NCI-H748 (cell line): ENCODE data around the gene TAL1.
"Not testable (repeated sequence)": the region's sequence is repeated elsewhere in the genome, so short reads cannot be mapped to it uniquely, and the experiment has no call there.

Source experiments
- DNase-seq: peaks from one replicate; lab custom pipeline; 2025; ENCODE audit not compliant: unreplicated experiment; lab: John Stamatoyannopoulos, UW

Gene TAL1

DNA sequence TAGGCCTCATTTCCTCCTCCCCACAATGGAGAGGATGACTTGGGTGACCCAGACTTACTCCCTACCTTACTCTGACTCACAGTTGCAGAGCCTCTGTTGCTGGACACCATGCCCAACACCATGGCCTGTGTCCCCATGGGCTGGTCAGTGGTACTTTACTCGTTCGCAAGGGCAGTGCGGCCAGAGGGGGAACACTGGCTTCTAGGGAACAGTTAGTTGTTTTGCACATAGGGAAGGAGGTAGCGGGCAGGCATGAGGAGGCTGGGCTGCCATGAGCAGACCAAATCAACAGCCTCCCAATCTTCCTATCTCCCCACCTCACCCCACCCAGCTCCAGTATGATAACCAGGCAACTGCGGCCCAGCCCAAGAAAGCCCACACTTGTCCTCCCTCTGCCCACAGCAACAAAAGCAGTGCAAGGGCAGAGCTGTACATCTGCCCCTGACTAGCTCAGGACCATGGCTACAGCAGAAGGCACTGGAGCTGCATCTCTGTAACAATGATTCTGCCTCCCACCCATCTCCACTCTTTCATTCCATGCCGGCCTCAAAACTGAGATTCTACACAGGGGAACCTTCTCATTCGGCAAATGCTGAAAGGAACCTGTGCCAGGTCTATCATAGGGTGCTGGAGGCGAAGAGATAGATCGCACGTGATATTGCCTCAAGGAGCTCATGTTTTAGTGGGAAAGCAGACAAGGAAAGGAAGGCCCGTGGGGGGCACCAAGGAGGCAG, 18.6 kb downstream of the TAL1 start:
- DNase-seq, result no peak

DNA sequence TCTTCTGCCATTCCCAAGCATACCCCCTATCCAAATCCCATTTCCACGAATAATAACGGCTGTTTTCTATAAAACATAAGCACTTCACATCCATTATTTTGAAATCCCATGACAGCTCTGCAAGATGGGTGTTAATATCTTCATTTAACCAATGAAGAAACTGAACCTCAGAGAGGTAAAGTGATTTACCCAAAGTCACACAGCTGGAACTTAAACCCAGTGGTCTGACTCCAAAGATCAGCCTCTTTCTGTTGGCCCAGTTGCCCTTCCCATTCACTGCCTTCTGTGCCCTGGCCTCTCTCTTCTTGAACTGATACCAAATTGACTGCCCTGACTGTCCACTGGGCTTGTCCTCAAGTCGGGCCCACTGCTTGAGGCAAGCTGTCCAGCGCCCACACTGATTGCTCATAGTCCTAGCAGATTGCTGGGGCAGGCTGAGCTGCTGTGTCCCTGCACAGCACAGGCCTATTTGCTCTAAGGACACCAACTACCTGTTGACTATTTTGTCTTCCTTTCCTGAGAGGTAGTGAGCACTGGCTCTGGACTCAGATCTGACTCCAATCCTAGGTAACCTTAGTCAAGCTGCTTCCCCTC, 19.3 kb downstream of the TAL1 start:
- DNase-seq, result no peak

DNA sequence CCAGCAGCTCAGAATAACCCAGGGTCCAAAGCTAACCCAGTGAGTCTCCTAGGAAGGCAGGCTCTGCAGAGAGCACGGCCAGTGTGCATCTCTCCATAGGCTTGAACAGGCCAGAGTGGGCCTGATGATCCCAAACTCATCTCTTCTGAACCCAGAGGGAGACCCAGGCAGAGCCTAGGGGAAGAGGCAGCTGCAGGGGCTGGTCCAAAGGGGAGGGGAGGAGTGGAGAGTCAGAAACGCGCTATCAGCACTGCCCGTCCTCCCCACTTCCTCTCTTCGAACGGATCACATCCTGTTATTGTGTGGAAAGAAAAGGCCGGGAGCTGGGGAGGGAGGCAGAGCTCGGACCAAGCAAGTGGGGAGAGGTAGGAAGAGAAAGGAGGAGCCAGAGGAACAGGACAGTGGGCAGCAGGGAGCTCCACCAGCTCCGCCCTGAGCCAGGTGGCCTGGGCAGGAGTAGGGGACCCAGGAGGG, 20.2 kb downstream of the TAL1 start:
- DNase-seq, result no peak

DNA sequence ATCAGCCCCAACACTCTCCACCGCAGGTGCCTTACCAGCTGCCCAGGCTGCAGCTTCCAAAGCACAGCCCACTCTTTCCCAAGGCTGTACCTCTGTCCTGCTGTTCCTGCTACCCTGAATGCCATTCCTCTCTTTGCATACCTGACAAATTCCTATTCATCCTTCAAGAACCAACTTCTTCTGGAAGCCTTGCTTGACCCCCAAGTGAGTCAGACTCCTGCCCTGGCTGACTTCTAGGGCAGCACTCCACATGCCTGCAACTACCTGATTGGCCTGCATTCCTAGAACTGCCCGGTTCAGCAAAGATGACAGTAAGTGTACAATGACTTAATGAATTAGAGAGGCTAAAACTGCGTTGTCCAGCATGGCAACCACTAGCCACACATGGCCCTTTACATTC, 21.4 kb downstream of the TAL1 start:
- DNase-seq, result no peak

DNA sequence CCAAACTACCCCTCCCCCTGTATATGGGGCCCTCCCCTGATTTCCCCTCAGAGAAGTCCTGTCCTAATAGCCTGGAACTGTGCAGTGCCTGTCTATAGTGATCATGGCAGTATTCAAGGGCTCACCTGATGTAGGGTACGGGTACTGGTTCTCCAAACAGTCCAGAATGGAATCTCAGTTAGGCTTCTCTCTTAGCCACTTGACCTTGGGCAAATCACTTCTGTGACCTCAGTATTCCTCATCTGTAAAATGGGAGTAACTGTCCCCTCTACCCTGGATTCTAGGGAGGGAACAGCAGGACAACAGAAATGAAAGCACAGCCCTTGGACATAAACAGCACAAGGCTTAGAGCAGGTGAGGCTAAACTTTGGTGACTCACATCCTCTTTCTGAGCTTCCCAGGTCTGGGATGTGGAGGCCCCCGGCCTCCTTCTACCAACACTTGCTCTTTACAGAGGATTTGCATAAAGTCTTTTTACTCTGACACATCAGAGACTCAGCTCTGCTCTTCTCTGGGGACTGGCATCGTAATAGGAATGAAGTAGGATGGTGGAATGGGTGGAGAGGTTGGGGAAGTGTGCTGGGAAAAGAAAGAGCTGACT, 22.2 kb downstream of the TAL1 start:
- DNase-seq, result no peak

DNA sequence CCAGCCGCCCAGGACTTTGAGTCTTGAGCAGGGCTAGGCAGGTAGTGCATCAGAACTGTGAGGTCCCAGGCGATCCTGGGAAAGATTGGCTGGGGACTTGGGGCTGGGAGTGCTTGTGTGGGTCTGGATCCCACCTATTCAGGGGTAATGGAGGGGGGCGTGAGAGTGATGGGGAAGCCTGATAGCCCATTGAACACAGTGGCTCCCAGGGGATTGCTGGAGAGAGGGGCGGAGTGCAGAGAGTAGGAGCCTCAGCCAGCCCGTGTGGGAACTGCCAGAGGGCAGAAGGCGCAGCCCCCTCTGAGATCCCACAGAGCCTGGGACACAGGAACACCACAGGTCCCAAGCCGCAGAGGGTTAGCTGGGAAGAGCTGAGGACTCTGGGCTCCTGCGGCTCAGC, 22.9 kb downstream of the TAL1 start:
- DNase-seq, result no peak

DNA sequence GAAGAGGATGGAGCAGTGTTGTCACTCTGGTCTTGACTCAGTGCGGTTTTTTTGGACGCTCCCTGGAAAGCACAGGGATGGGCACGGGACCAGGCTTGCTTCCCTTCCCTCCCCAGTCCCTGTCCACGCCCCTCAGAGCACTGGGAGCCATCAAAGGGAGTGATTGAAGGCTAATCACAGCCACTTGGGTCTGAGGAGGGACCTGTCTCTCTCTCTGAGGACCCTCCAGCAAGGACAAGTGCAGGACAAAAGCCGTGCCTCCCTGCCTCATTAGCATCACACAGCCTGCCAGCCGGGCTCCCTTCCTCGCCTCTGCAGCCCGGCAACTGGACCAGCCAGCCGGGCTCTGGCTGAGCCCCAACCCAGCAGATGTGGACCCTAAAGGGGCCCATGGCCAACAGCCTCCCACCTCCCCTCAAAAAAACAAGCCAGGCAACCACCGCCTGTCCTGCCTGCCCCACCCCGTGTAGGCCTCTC, 23.6 kb downstream of the TAL1 start:
- DNase-seq, result no peak

DNA sequence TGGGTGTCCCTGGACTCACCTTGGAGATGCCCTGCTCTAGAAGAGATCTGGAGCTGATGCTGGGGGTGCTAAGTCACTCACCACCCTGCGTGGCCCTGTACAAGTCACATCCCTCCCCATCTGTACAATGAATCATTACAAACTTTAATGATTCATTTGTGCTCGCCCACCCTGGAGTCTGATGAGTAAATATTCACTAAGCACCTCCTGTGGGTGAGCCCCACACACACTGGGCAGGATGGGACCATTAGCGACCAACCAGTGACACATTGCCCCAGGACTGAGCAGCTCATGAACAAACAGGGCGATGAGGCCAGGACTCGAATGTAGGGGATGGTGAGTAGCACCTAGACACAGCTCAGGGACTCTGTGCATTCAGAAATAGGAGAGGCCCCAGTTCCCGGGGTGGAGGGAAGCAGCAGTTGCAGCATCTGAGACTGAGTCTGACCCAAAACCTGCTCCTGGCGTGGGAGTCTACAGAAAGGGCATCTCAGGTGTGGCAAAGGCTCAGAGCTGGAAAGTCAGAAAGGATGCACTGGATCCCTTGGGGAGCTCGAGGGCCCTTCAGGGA, 24.1 kb downstream of the TAL1 start:
- no peak for DNase-seq

DNA sequence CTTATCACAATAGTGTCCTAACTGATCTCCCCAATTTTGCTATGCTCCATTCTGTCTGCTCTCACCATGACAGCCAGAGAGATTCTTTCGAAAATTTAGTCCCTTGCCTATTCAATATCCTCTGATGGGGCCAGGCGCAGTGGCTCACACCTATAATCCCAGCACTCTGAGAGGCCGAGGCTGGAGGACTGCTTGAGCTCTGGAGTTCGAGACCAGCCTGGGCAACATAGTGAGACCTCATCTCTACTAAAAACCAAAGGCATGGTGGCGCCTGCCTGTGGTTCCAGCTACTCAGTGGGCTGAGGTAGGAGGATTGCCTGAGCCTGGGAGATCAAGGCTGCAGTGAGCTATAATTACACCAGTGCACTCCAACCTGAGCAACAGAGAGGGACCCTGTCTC, 26.1 kb downstream of the TAL1 start:
- DNase-seq, result no peak

DNA sequence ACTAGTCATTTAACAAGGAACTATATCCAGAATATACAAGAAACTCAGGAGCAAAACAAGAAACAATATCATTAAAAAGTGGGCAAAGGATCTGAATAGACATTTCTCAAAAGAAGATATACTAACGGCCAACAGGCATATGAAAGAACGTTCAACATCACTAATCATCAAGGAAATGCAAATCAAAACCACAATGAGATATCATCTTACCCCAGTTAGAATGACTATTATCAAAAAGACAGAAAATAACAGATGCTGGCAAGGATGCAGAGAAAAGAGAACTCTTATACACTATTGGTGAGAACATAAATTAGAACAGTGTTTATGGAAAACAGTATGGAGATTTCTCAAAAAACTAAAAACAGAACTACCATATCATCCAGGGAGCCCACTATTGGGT, 28.5 kb downstream of the TAL1 start:
- not testable (repeated sequence) for DNase-seq

DNA sequence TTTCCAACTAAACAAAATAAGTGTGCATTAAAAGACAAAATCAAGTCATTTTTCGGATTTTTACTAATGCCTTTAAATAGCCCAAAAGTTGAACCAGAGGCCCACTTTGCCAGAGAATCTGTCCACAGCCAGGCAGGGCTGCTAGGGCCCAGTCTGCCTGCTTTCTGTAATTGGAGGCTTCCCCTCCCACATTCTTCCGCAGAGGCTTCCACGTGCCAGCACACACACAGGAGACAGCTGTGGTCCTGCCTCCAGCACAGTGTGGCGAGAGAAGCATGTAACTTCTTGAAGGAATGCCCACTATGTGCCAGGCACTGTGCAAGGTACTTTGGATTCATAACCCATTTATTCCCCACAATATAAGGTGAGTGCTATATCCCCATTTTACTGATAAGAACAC, 30.8 kb downstream of the TAL1 start:
- DNase-seq, result no peak

DNA sequence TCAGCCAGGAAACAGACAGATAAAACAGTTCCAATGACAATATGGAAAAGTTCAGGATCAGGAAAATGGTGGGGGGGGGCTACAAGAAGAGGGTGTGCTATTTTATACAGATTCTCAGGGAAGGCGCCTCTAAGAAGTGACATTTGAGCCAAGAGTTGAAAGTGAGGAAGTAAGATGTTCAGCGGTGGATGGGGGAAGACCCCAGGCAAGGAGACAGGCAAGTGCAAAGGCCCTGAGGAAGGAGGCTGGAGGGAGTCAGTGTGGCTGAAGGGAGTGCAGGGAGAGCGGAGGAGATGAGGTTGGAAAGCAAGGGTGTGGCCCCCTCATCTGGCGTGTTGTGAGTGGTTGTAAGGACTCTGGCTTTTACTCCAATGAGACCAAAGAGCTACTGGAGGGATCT, 33.8 kb downstream of the TAL1 start:
- no peak for DNase-seq

DNA sequence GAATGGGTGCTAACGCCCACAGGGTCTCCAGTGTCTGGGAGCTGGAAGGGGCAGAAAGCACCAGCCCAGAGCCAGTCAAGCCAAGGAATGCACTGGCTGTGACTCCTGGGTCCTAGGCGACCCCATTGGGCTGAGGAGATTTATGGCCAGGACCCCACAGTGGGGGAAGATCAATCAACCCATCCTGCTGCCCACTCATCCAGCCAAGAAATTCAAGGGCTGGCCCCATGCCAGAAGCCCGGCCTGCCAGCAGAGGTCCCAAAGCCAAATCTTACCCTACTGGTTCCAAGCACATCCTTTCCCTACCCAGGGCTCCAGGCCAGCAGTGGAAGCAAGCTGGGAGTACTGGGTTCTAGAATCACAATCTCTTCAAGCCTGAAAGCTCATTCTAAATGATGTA, 35.4 kb downstream of the TAL1 start:
- no peak for DNase-seq

DNA sequence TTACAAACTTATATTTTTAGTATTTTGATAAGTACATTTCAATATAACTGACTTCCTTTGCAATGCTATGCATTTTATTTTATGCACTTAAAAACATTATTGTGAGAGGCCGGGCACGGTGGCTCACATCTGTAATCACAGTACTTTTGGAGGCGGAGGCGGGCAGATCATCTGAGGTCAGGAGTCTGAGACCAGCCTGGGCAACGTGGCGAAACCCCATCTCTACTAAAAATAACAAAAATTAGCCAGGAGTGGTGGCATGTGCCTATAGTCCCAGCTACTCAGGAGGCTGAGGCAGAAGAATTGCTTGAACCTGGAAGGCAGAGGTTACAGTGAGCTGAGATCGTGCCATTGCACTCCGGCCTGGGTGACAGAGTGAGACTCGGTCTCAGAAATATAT, 36.0 kb downstream of the TAL1 start:
- not testable (repeated sequence) for DNase-seq

DNA sequence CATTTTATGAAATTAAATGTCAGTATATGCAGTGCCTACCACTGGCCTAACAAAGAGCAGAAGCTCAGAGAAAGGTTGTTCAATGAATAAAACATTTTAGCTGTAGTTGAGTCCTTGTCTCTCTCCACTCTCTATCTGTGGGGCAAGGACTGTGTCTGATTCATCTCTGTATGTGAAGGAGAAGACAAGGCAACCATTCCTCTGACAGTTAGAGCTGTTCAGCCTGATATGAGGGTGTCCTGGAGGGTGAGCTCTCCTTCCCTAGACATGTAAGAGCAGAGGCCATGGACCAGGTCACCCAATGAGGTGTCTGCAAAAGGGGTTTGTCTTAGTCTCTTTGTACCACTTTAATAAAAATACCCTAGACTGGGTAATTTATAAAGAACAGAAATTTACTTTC, 37.7 kb downstream of the TAL1 start:
- no peak for DNase-seq

DNA sequence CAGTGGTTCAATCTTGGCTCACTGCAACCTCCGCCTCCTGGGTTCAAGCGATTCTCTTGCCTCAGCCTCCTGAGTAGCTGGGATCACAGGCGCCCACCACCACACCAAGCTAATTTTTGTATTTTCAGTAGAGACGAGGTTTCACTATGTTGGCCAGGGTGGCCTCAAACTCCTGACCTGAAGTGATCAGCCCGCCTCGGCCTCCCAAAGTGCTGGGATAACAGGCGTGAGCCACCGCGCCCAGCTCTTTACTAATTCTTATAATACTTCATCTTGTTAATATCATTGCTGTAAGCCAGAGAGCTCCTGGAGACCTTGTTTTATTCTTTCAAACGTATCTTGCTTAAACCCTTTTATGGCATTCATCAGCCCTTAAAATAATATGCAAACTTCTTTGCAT, 38.5 kb downstream of the TAL1 start:
- not testable (repeated sequence) for DNase-seq

DNA sequence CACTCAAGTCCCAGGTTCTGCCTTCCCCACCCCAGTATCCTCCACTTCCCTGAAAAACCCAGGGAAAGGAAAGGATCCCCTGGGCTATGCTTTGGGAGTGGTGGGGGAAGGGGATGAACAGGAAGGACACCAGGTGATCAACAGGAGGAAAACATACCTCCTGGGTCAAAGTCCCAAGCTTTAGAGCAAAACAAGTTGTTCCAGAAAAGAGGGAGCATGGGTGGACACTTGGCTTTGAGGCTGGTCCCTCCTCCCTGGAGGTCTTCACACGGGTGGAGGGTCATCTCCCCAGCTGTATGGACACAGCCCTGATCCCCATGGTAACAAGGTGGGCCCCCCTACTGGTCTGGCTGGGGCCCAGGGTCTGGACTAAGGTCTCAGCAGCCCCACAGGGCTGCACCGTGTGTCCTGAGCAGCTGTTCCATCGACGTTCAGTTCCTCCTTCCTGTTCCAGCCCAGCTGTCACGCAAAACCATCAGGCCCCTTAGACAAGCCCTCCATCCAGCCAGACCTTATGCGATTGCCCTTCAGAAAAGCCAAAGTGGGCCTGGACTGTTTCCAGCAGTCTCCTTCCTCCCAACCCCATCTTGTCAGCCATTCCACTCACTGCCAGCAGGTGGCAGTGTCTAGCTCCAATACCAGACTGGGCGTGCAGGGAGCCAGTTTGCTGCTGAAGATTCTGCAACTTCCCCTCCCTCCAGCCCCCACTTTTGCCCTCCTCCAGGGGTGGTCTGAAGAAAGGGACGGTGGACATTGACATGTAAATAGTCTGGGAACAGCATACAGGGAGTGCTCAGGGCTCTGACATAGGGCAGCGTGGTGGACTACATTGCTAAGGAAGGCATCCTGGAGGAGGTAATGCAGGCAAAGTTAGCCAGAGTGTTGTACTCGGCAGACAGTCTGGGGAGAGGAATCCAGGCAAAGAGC, 39.3 kb downstream of the TAL1 start:
- peak; percentile 69 for DNase-seq

DNA sequence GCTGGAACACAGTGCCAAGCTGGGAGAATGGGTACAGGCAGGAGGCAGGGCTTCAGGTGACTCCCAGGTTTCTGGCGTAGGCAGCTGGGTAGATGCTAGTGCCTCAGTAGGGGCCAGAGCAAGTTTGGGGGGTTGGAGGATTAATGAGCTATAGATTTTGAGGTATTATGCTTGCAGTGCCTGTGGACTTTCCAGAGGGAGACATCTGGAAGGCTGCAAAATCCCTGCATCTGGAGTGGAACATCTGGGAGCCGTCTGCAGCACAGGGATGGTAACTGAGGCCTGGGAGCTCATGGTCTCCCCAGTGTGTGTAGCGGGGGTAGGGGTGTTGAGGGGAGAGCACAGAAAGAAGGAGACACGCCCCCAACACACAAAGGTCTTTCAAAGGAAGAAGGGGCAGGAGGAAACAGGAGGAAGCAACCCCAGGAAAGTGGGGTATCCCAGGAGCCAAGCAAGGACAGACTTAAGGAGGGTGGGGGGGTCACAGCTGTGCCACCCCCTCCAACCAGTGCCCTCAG, 40.0 kb downstream of the TAL1 start:
- DNase-seq, result no peak

DNA sequence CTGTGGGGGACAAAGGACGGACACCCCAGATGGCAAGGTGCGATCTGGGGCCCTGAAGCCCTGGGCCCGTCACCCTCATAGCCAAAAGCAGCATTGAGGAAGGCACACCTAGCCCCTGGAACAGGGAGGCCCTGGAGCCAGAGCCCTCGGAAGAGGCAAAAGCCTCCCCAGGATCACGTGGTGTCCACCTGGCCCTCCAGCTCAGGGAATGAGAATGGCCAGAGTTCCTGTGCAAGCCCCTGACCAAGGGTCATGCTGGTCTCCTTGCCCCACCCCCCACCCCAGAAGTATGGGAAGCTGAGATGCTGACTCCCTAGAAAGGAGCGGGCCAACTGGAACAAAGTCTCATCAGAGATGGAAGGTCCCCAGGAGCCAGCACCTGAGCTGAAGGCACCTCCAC, 41.2 kb downstream of the TAL1 start:
- DNase-seq, result no peak

DNA sequence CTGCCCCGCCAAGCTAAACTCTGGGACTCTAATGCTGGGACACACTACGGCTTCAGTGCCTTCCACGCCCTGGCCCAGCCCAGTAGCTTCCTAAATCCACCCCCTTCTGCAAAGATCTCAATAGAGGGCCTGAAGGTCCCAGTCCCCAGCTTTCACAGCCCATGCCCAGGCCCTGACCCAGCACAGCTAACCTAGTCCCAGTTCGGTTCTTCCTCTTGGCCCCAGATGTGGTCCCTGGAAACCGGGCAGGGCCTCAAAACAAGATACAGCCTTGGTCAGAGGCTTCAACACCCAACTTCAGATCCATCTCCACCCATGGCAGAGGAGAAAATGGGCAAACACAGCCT, 41.5 kb downstream of the TAL1 start:
- DNase-seq, result no peak
